Measurements from ENCODE around the gene MIR17HG. TPM values are rescaled to one million over a fixed set of nuclear protein-coding genes. Genes with fewer than 3 reads are reported as not detected.

Gene MIR17HG
- total RNA-seq, 1 donor from 2014 or later: not detected

DNA sequence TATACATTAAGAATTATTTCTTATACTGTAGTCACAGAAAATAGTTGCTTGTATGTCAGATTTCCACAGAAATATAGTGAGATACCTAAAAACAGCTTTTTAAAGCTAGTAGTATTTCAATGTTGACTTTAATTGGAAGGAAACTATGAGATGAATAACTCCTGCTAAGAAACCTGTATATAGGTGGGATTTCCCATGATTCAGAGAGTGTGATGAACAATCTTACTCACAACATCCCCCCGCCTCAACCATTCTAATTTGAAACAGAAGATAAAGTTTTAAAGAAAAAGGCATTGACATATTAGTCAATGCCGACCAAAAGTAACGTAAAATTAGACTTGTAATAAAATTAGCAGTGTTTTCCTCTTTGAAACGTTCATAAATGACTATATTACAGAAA is 1.4 kb upstream of the MIR17HG start:
- Histone ChIP-seq H3K9me3 (no peaks in the 10 kb centered on the region), H3K27ac (no peak overlapping the region), H3K36me3 (peaks cover 0 to 2% of the 10 kb centered on the region in 2 donors), H3K4me3 (no peak overlapping the region), H3K27me3 (no peaks in the 10 kb centered on the region), H3K4me1 (peaks cover 7 to 12% of the 10 kb centered on the region in 2 donors)
- TF ChIP-seq, protein P1, sequence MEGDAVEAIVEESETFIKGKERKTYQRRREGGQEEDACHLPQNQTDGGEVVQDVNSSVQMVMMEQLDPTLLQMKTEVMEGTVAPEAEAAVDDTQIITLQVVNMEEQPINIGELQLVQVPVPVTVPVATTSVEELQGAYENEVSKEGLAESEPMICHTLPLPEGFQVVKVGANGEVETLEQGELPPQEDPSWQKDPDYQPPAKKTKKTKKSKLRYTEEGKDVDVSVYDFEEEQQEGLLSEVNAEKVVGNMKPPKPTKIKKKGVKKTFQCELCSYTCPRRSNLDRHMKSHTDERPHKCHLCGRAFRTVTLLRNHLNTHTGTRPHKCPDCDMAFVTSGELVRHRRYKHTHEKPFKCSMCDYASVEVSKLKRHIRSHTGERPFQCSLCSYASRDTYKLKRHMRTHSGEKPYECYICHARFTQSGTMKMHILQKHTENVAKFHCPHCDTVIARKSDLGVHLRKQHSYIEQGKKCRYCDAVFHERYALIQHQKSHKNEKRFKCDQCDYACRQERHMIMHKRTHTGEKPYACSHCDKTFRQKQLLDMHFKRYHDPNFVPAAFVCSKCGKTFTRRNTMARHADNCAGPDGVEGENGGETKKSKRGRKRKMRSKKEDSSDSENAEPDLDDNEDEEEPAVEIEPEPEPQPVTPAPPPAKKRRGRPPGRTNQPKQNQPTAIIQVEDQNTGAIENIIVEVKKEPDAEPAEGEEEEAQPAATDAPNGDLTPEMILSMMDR (IDR thresholded peaks at IDR 0.05): no peak
- intact Hi-C loops (cut with DNase I): loop anchor here (2.0 to 5.0 kb wide), 2 partner anchors 53 to 204 kb away; partner anchors contain the start of gene GPC5
- no peak for DNase-seq (ENCODE audit: low spot score in 2 of 2)

- TF ChIP-seq, protein P1 (IDR thresholded peaks at IDR 0.05): no peak
- peak overlapping the region in 1 of 2 donors; percentile 92 for H3K27ac ChIP-seq
- H3K36me3 ChIP-seq: peaks cover 3 to 5% of the 10 kb centered on the region in 2 donors
- DNase-seq (ENCODE audit: low spot score in 2 of 2): no peak
- peaks cover 7 to 12% of the 10 kb centered on the region in 2 donors for H3K4me1 ChIP-seq
- intact Hi-C loops (cut with DNase I): loop anchor here (2.0 to 5.0 kb wide), 2 partner anchors 52 to 205 kb away; partner anchors contain the start of gene GPC5
- no peaks in the 10 kb centered on the region for H3K27me3 ChIP-seq
- peak overlapping the region; percentile 85 to 86 for H3K4me3 ChIP-seq
- no peaks in the 10 kb centered on the region for H3K9me3 ChIP-seq
Observed at GRCh38 chr13:91346850-91347201, 661 bp upstream of the MIR17HG start.

- no peaks in the 10 kb centered on the region for H3K9me3 ChIP-seq
- DNase-seq (ENCODE audit: low spot score in 2 of 2): peak in 1 of 2 donors; percentile 70
- peaks cover 3 to 5% of the 10 kb centered on the region in 2 donors for H3K36me3 ChIP-seq
- H3K27me3 ChIP-seq: no peaks in the 10 kb centered on the region
- H3K4me1 ChIP-seq: peaks cover 7 to 13% of the 10 kb centered on the region in 2 donors
- H3K4me3 ChIP-seq: peak overlapping the region; percentile 85 to 86
- H3K27ac ChIP-seq: peak overlapping the region; percentile 70 to 92
- TF ChIP-seq, protein P1 (IDR thresholded peaks at IDR 0.05): peak in 1 of 3 experiments; percentile 14
- intact Hi-C loops (cut with DNase I): loop anchor here (2.0 to 5.0 kb wide), 3 partner anchors 35 to 206 kb away; partner anchors contain the start of gene GPC5
Observed at GRCh38 chr13:91347996-91348905, 764 bp downstream of the MIR17HG start.

DNA sequence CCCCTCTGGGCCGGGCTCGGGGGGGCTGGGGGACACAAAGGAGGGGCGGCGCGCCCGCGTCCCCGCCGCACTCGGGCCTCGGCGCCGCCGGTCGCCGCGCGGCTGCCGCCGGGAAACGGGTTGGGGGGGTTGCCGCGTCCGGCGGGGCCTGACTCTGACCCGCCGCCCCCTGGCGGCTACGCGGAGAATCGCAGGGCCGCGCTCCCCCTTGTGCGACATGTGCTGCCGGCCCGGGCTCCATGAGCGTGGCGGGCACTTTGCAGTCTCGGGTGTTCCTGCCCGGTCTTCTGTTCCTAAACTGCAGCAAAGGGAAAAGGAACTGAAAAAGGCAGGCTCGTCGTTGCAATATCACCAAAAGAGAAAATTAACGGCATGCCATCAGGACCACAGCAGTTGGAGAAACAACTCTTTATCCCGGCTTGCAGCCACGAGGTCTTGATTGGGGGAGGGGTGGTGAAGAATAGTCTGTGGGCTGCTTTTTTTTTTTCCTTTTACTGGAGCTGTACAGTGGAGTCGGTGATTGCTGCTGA is 1.5 kb downstream of the MIR17HG start:
- Histone ChIP-seq H3K4me3 (peak overlapping the region; percentile 85 to 86), H3K27me3 (no peaks in the 10 kb centered on the region), H3K36me3 (peaks cover 5% of the 10 kb centered on the region in 2 donors), H3K4me1 (peaks cover 7 to 20% of the 10 kb centered on the region in 2 donors), H3K9me3 (no peaks in the 10 kb centered on the region), H3K27ac (peak overlapping the region; percentile 65 to 92)
- TF ChIP-seq, protein P1 (IDR thresholded peaks at IDR 0.05): peak; percentile 89 to 98 (median 90)
- peak; percentile 41 to 97 for DNase-seq (ENCODE audit: low spot score in 2 of 2)
- intact Hi-C loops (cut with DNase I): loop anchor here (2.0 to 5.0 kb wide), 2 partner anchors 36 to 207 kb away; no protein-coding TSS in a partner anchor

- Histone ChIP-seq H3K4me1 (peaks cover 7 to 21% of the 10 kb centered on the region in 2 donors), H3K9me3 (no peaks in the 10 kb centered on the region)
- intact Hi-C loops (cut with DNase I): loop anchor here (2.0 to 5.0 kb wide), 2 partner anchors 37 to 208 kb away; no protein-coding TSS in a partner anchor
Observed at GRCh38 chr13:91349992-91350911, 2.8 kb downstream of the MIR17HG start.

More at GRCh38 chr13:91349992-91350911, 2.8 kb downstream of the MIR17HG start:
- no peak overlapping the region for H3K27ac ChIP-seq
- peak overlapping the region in 1 of 2 donors; percentile 85 for H3K4me3 ChIP-seq
- peaks cover 5 to 15% of the 10 kb centered on the region in 2 donors for H3K36me3 ChIP-seq
- H3K27me3 ChIP-seq: no peaks in the 10 kb centered on the region
- TF ChIP-seq, protein P1 (IDR thresholded peaks at IDR 0.05): no peak
- DNase-seq (ENCODE audit: low spot score in 2 of 2): no peak
